Keratinocyte (primary cell): ENCODE results near the gene PARP4. TPM values are rescaled to one million over a fixed set of nuclear protein-coding genes. Genes with fewer than 3 reads are reported as not detected.

Experiments used
- DNase-seq: peaks from one replicate; pipeline ENCODE4 v3.0.0-alpha.2; 2011; ENCODE audit warnings: low read depth, missing footprints, low spot score
- FAIRE-seq: peaks from 2 replicates; lab custom pipeline; 2011; peaks lifted over from hg19 to GRCh38; lab: Jason Lieb, UNC
- H2AFZ ChIP-seq: 2 replicates; pipeline ENCODE4 v1.6.0; 2012; ENCODE audit warnings: low read length, control low read depth, inconsistent platforms; ENCODE audit not compliant: control insufficient read depth
- H3K27ac ChIP-seq: 2 replicates; pipeline ENCODE4 v1.5.1; 2011; ENCODE audit warnings: low read length; ENCODE audit not compliant: control insufficient read depth, insufficient read depth
- H3K27me3 ChIP-seq: 3 replicates; pipeline ENCODE4 v1.6.0; 2011; ENCODE audit warnings: low read length; ENCODE audit not compliant: control insufficient read depth, insufficient read depth; ENCODE audit errors: extremely low read depth
- H3K36me3 ChIP-seq, 2 experiments: 2 replicates in 1 of 2; 3 replicates in 1 of 2; pipeline ENCODE4 v1.5.1; 2011; ENCODE audit warnings: low read length in 2 of 2, mild to moderate bottlenecking in 1 of 2; ENCODE audit not compliant: control insufficient read depth in 2 of 2, insufficient read depth in 2 of 2; ENCODE audit errors: extremely low read depth in 1 of 2
- H3K4me1 ChIP-seq: 3 replicates; pipeline ENCODE4 v1.5.1; 2011; ENCODE audit warnings: low read length; ENCODE audit not compliant: control insufficient read depth, insufficient read depth; ENCODE audit errors: extremely low read depth
- H3K4me2 ChIP-seq: 3 replicates; pipeline ENCODE4 v1.6.0; 2011; ENCODE audit warnings: low read depth, low read length; ENCODE audit not compliant: control insufficient read depth, insufficient read depth; ENCODE audit errors: extremely low read depth
- H3K4me3 ChIP-seq, 3 experiments: fragments of 200-600 bp in 1 of 3; sonication (generic) in 1 of 3; 2 replicates in 2 of 3; 3 replicates in 1 of 3; pipeline ENCODE4 v1.5.1; 2011 to 2016; ENCODE audit warnings: low read length in 3 of 3, mild to moderate bottlenecking in 3 of 3, control low read depth in 2 of 3, inconsistent platforms in 1 of 3, low read depth in 1 of 3, mixed read lengths in 1 of 3, mixed run types in 1 of 3, moderate library complexity in 1 of 3; ENCODE audit not compliant: control insufficient read depth in 2 of 3, insufficient read depth in 2 of 3; ENCODE audit errors: extremely low read depth in 1 of 3
- H3K79me2 ChIP-seq: 2 replicates; pipeline ENCODE4 v1.6.0; 2012; ENCODE audit warnings: low read length; ENCODE audit not compliant: control insufficient read depth, insufficient read depth
- H3K9ac ChIP-seq: 3 replicates; pipeline ENCODE4 v1.6.0; 2011; ENCODE audit warnings: low read length; ENCODE audit not compliant: control insufficient read depth, insufficient read depth; ENCODE audit errors: extremely low read depth
- H3K9me1 ChIP-seq: 3 replicates; pipeline ENCODE4 v1.6.0; 2011; ENCODE audit warnings: low read length; ENCODE audit not compliant: control insufficient read depth, insufficient read depth; ENCODE audit errors: extremely low read depth
- H3K9me3 ChIP-seq: 2 replicates; pipeline ENCODE4 v1.5.1; 2012; ENCODE audit warnings: low read depth, low read length; ENCODE audit not compliant: control insufficient read depth
- H4K20me1 ChIP-seq: 3 replicates; pipeline ENCODE4 v1.6.0; 2011; ENCODE audit warnings: low read length; ENCODE audit not compliant: control insufficient read depth, insufficient read depth; ENCODE audit errors: extremely low read depth
- EZH2 ChIP-seq: IDR thresholded peaks from one replicate; pipeline ENCODE4 v1.6.1; 2012; ENCODE audit warnings: inconsistent platforms, mild to moderate bottlenecking, low read length, moderate library complexity
- dilution Hi-C: fragments of 300-500 bp; cut with MboI; formaldehyde crosslinking; loops from one replicate; pipeline ENCODE4 v1.7.0; 2020; ENCODE audit warnings: low sequenced_read_pairs; ENCODE audit not compliant: extremely low pct_ligation_motif_present
- polyA plus RNA-seq, 5 experiments: library from polyadenylated mRNA; depleted of rRNA in 3 of 5; stranded (reverse) in 3 of 5; stranded (forward) in 1 of 5; unstranded in 1 of 5; fragments of >200 nt; gene quantifications; 1 replicate in 1 of 5; 2 replicates in 3 of 5; 3 replicates in 1 of 5; pipeline versions ENCODE4 v1.2.1 to v1.2.3, GENCODE V29; 2011 to 2012; ENCODE audit warnings: missing spikeins in 2 of 5, low read depth in 1 of 5, low replicate concordance in 1 of 5
- TF ChIP-seq, protein P1 (sequence below), 3 experiments: IDR thresholded peaks in 1 of 3; conservative IDR thresholded peaks in 1 of 3; optimal IDR thresholded peaks in 1 of 3; 2 replicates in 2 of 3; 3 replicates in 1 of 3; pipeline versions ENCODE3 to v1.5.1; 2011; ENCODE audit warnings: low read length in 3 of 3, mild to moderate bottlenecking in 3 of 3, moderate library complexity in 2 of 3, control low read depth in 1 of 3, inconsistent platforms in 1 of 3; ENCODE audit not compliant: insufficient read depth in 2 of 3; ENCODE audit errors: extremely low read depth in 1 of 3

PARP4 gene
- polyA plus RNA-seq, 1 donor (not counting 4 experiments of a cell fraction or from before 2014, with no cell fraction given) = 44.0 TPM

DNA sequence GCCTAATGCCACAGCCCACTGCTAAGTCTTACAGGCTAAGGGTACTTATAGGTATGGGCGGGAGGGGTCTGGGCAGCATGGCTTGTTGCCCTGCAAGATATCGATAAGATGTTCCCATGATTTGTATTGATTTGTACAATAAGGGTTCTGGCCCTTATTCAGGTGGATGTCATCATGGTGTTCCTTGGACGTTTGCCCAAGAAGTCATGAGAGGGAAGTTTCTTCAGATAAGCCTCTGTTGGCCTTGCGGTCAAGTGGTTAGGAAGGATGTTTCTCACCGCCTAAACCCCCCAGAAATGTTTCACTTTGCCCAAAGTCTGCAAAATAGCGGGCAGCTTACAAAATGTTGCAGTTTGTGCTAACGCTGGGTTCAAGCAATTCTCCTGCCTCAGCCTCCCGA lies 7.3 kb downstream of the PARP4 start:
- no peak for FAIRE-seq
- peaks cover 32% of the 10 kb centered on the region for H3K4me1 ChIP-seq
- DNase-seq = no peak
- no peaks in the 10 kb centered on the region for H3K9me3 ChIP-seq
- H3K27ac ChIP-seq = no peak overlapping the region
- no peak overlapping the region for H2AFZ ChIP-seq
- TF ChIP-seq, protein P1, sequence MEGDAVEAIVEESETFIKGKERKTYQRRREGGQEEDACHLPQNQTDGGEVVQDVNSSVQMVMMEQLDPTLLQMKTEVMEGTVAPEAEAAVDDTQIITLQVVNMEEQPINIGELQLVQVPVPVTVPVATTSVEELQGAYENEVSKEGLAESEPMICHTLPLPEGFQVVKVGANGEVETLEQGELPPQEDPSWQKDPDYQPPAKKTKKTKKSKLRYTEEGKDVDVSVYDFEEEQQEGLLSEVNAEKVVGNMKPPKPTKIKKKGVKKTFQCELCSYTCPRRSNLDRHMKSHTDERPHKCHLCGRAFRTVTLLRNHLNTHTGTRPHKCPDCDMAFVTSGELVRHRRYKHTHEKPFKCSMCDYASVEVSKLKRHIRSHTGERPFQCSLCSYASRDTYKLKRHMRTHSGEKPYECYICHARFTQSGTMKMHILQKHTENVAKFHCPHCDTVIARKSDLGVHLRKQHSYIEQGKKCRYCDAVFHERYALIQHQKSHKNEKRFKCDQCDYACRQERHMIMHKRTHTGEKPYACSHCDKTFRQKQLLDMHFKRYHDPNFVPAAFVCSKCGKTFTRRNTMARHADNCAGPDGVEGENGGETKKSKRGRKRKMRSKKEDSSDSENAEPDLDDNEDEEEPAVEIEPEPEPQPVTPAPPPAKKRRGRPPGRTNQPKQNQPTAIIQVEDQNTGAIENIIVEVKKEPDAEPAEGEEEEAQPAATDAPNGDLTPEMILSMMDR (optimal IDR thresholded peaks at IDR 0.05 in 1 of 3, IDR thresholded peaks at IDR 0.05 in 1 of 3, conservative IDR thresholded peaks at IDR 0.05 in 1 of 3; ENCODE audit: extremely low read depth in 1 of 3, insufficient read depth in 2 of 3, low read length in 3 of 3) = no peak
- TF ChIP-seq EZH2 = no peak
- H3K79me2 ChIP-seq = peaks cover 58% of the 10 kb centered on the region
- no peak overlapping the region for H3K4me2 ChIP-seq
- H3K9ac ChIP-seq = no peak overlapping the region
- dilution Hi-C loops = no loop called here
- H3K9me1 ChIP-seq = no peaks in the 10 kb centered on the region
- no peaks in the 10 kb centered on the region for H4K20me1 ChIP-seq
- H3K4me3 ChIP-seq = no peak overlapping the region
- H3K36me3 ChIP-seq = peaks cover 6 to 9% of the 10 kb centered on the region in 2 experiments
- H3K27me3 ChIP-seq = no peaks in the 10 kb centered on the region

DNA sequence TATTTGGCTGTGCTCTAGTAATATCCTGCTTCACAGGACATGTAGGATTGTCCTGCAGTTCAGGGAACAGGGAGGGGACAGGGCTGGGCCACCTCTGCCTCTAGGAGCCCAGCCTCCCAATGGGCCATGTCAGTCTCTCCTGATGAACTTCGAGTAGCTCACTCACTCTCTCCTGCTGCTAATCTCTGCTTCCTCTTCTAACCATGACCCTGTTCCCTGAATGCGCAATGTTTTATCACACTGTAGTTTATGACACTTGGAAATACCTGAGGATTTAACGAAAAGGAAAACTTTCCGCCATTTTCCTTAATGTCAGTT lies 9.2 kb downstream of the PARP4 start:
- Histone ChIP-seq H3K27me3 (no peaks in the 10 kb centered on the region), H3K4me3 (no peak overlapping the region), H3K36me3 (peaks cover 6 to 8% of the 10 kb centered on the region in 2 experiments), H3K79me2 (peaks cover 41% of the 10 kb centered on the region), H3K4me2 (no peak overlapping the region), H3K9ac (peak overlapping the region; percentile 22), H3K9me1 (no peaks in the 10 kb centered on the region), H4K20me1 (no peaks in the 10 kb centered on the region), H3K4me1 (peaks cover 35% of the 10 kb centered on the region), H3K9me3 (no peaks in the 10 kb centered on the region), H3K27ac (peak overlapping the region; percentile 78), H2AFZ (no peak overlapping the region)
- DNase-seq = no peak
- TF ChIP-seq, protein P1 (optimal IDR thresholded peaks at IDR 0.05 in 1 of 3, IDR thresholded peaks at IDR 0.05 in 1 of 3, conservative IDR thresholded peaks at IDR 0.05 in 1 of 3; ENCODE audit: extremely low read depth in 1 of 3, insufficient read depth in 2 of 3, low read length in 3 of 3) = no peak
- no peak for TF ChIP-seq EZH2
- dilution Hi-C loops = no loop called here
- FAIRE-seq = no peak
